Adrenal gland (tissue), 5 donors: ENCODE measurements around the gene HEATR9.

Source experiments
- POLR2A ChIP-seq, 2 donors: fragments of 450-650 bp; IDR thresholded peaks; one replicate each; pipeline ENCODE4 v1.6.1; 2017; ENCODE audit warnings: antibody characterized with exemption in 2 of 2, mild to moderate bottlenecking in 2 of 2, moderate library complexity in 1 of 2
- TF ChIP-seq, protein P1 (sequence below), 6 experiments: fragments of 450-650 bp in 4 of 6; fragments of 200-600 bp in 2 of 6; sonication (generic) in 1 of 6; IDR thresholded peaks; 1 replicate in 5 of 6; 2 replicates in 1 of 6; pipeline versions ENCODE4 v1.5.1 to v1.8.0; 2016 to 2021; ENCODE audit warnings: antibody characterized with exemption in 6 of 6, mild to moderate bottlenecking in 2 of 6, moderate library complexity in 1 of 6
- donor health status: DM: no; HTN: no; CAD: no.

DNA sequence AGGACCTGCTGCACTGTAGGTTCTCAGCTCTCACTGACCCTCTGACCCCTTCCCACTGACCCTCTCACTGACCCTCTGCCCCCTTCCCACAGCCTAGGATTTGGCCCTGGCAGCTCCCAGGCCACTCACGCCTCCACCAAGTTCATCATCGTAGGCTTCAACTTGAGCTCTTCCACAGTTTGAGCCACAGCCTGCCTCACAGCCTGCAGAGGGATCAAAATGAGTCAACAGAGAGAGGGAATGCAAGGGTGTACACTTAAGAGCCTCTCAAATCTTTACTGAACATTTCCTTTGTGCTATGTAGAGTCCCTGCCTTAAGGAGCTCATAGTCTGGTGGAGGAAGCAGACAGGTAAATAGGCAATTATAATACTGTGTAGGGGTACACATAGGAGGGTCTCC, 12.1 kb downstream of the HEATR9 start:
- TF ChIP-seq, protein P1, sequence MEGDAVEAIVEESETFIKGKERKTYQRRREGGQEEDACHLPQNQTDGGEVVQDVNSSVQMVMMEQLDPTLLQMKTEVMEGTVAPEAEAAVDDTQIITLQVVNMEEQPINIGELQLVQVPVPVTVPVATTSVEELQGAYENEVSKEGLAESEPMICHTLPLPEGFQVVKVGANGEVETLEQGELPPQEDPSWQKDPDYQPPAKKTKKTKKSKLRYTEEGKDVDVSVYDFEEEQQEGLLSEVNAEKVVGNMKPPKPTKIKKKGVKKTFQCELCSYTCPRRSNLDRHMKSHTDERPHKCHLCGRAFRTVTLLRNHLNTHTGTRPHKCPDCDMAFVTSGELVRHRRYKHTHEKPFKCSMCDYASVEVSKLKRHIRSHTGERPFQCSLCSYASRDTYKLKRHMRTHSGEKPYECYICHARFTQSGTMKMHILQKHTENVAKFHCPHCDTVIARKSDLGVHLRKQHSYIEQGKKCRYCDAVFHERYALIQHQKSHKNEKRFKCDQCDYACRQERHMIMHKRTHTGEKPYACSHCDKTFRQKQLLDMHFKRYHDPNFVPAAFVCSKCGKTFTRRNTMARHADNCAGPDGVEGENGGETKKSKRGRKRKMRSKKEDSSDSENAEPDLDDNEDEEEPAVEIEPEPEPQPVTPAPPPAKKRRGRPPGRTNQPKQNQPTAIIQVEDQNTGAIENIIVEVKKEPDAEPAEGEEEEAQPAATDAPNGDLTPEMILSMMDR (IDR thresholded peaks at IDR 0.05) = no peak
- TF ChIP-seq POLR2A (IDR thresholded peaks at IDR 0.05) = no peak
